GM20000 (cell line): ENCODE results near the gene ZNF662.

ENCODE experiments used
- DNase-seq: peaks from one replicate; pipeline ENCODE4 v3.0.0; 2012; ENCODE audit warnings: low spot score
- TF ChIP-seq, protein P1 (sequence below): IDR thresholded peaks from 2 replicates; pipeline ENCODE4 v1.5.1; 2012; ENCODE audit warnings: mild to moderate bottlenecking, control low read depth; ENCODE audit errors: extremely low read depth, missing control alignments

The ZNF662 gene

DNA sequence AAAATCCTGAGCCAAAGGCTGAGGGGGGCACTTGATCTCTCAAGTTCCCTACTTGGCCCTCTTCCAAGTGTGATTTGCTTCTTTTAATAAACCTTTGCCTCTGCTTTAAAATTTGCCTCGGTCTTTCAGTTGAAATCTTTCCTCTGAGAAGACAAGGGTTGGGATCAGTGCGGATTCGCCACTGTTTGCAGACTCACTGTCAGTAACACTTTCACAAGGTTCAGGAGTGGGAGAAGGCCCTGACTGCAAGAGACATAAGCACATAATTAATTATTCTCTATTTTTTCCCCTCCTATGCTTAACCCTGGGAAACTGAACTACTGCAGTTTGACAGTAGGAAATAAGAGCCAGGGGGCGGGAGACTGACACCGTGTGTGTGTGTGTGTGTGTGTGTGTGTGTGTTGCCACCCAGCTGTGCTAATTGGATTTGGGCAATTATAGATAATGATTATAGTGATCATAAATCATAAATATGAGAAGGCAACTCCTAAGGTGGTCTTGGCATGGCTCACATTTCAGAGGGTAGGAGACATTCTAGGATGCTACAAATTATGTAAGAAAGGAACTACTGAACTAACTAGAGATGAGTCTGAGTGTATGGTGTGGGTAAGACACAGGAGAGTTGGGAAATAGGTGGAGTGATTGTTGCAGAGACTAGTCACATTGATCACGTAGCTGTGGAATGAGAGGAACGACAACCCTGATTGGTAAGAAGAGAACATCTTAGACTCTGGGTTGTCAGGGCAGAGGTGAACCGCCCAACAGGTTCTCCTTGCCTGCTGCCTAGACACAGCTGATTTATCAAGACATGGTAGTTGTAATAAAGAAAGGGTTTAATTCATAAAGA lies 5.5 kb upstream of the ZNF662 start:
- TF ChIP-seq, protein P1, sequence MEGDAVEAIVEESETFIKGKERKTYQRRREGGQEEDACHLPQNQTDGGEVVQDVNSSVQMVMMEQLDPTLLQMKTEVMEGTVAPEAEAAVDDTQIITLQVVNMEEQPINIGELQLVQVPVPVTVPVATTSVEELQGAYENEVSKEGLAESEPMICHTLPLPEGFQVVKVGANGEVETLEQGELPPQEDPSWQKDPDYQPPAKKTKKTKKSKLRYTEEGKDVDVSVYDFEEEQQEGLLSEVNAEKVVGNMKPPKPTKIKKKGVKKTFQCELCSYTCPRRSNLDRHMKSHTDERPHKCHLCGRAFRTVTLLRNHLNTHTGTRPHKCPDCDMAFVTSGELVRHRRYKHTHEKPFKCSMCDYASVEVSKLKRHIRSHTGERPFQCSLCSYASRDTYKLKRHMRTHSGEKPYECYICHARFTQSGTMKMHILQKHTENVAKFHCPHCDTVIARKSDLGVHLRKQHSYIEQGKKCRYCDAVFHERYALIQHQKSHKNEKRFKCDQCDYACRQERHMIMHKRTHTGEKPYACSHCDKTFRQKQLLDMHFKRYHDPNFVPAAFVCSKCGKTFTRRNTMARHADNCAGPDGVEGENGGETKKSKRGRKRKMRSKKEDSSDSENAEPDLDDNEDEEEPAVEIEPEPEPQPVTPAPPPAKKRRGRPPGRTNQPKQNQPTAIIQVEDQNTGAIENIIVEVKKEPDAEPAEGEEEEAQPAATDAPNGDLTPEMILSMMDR, result no peak
- no peak for DNase-seq

DNA sequence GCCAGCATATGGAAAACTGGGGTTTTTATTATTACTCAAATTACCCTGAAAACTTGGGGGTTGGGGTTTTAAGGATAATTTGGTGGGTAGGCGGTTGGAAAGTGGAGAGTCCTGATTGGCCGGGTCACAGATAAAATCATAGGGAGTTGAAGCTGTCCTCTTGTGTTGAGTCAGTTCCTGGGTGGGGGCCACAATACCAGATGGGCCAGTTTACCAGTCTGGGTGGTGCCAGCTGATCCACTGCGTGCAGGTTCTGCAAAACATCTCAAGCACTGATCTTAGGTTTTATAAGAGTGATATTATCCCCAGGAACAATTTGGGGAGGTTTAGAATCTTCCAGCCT lies 4.9 kb upstream of the ZNF662 start:
- TF ChIP-seq, protein P1, result no peak
- no peak for DNase-seq

DNA sequence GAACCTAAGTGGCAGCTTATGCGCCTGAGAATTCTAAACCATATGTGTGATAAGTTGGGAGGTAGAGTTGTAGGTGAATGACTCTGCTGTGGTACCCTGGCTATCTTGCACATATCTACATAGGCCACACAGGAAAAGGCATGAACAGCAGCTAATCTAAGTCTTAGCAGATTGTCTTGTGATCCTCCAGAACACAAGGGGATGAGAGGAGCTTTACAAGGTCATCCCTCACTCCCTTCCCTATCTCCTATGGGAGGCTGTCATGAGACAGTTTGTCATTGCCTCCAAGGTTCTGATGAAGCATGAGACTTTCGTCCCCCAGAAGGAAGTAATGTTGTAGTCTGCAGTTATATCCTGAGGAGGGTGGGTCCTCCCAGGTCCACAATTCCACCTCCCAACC lies 3.7 kb upstream of the ZNF662 start:
- no peak for DNase-seq
- TF ChIP-seq, protein P1, result no peak

DNA sequence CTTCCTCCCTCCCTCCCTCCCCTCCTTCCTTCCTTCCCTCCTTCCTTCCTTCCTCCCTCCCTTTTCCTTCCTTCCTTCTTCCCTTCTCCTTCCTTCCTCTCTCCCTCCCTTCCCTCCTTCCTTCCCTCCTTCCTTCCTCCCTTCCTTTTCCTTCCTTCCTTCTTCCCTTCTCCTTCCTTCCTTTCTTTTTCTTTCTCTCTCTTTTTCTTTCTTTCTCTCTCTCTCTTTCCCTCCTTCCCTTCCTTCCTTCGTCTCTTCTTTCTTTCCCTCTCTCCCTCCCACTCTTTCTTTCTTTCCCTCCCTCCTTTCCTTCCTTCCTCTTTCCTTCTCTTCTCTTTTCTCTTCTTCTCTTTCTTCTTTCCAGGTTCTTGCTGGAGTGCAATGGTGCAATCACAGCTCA lies 1.9 kb upstream of the ZNF662 start:
- TF ChIP-seq, protein P1, result no peak
- no peak for DNase-seq

DNA sequence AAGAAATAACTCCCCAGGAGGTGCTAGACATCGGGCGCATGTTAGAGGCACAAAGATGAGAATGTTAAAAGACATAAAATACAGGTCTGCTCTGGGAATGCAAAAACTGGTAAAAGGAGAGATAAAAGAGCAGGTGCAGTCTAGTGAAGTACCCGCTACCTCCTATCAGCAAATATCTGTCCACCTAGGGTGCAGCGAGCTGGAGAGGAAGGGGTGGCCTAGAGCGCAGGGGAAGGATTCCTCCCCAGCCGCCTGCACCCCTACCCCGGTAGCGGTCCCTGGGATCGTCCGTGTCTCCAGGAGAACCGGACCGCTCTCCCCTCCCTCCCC lies 237 bp upstream of the ZNF662 start:
- DNase-seq, result no peak
- TF ChIP-seq, protein P1, result no peak

DNA sequence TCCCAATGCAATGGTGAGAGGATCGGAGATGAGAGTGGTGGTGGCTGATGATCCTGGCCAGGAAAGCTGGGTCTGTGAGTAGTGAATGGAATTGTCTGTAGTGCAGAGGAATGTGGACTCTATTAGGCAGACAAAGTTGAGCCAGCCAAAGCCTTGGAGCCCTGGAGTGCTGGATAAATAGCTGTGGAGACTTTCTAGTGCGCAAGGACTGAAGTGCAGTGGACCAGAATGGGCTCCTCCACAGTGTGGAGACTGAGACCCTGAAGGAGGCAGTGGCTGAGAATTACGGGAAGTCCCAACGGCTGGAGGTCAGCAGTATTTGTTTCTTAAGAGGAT lies 874 bp downstream of the ZNF662 start:
- TF ChIP-seq, protein P1, result no peak
- DNase-seq, result no peak

DNA sequence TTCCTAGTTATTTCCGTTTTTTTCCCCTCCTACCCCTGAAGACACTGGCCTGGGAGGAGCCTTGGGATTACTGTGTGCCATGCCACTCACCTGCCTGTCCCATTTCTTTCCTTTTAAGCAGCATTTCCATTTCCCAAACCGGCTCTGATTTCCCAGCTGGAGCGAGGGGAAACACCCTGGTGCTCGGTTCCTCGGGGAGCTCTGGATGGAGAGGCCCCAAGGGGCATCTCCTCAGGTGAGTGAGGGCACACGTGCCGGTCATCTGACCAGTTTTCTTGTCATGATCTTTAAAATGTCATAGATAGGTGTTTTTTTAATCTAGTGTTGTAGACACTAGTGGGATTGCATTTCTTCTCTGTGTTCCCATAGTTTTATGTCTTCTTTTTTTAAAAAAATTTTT lies 2.7 kb downstream of the ZNF662 start:
- TF ChIP-seq, protein P1, result no peak
- no peak for DNase-seq
